HepG2 (cell line): ENCODE measurements around the gene VAV2.

Source experiments
- ATF7 ChIP-seq, 2 experiments: fragments of 450-650 bp in 1 of 2; sonication (generic) in 1 of 2; formaldehyde crosslinking in 1 of 2; IDR thresholded peaks; 2 replicates each; pipeline versions ENCODE4 v1.4.0 to v1.6.1; 2016 to 2020; ENCODE audit warnings: antibody characterized with exemption in 1 of 2, mild to moderate bottlenecking in 1 of 2, missing genetic modification reagents in 1 of 2
- DPF2 ChIP-seq: sonication (generic); formaldehyde crosslinking; IDR thresholded peaks from 2 replicates; pipeline ENCODE4 v1.4.0; 2020; ENCODE audit warnings: mild to moderate bottlenecking, low read depth, missing genetic modification reagents, borderline replicate concordance
- HCFC1 ChIP-seq: fragments of 150-350 bp; IDR thresholded peaks from 2 replicates; pipeline ENCODE4 v1.6.1; 2014; ENCODE audit warnings: low read depth, low read length
- HDAC2 ChIP-seq: sonication (generic); formaldehyde crosslinking; IDR thresholded peaks from 2 replicates; pipeline ENCODE4 v1.4.0; 2020; ENCODE audit warnings: missing genetic modification reagents
- HOXA7 ChIP-seq: sonication (generic); formaldehyde crosslinking; IDR thresholded peaks from 2 replicates; pipeline ENCODE4 v1.8.1; 2022; ENCODE audit warnings: mild to moderate bottlenecking, missing genetic modification reagents, moderate library complexity
- MIER2 ChIP-seq: IDR thresholded peaks from 2 replicates; pipeline ENCODE4 v1.6.1; 2016; ENCODE audit warnings: missing biosample characterization, missing genetic modification reagents
- PCBP2 ChIP-seq: fragments of 200-400 bp; formaldehyde crosslinking; optimal IDR thresholded peaks from 2 replicates; pipeline ENCODE3; 2018; ENCODE audit warnings: low read length, low read depth; ENCODE audit not compliant: poor library complexity, severe bottlenecking
- RAD21 ChIP-seq: fragments of 450-650 bp; formaldehyde crosslinking; IDR thresholded peaks from 2 replicates; pipeline ENCODE4 v1.5.0; 2020; ENCODE audit warnings: mild to moderate bottlenecking
- SRF ChIP-seq: IDR thresholded peaks from 2 replicates; pipeline ENCODE4 v1.6.1; 2011; ENCODE audit warnings: mild to moderate bottlenecking, low read depth, low read length, moderate library complexity
- STAT6 ChIP-seq: sonication (generic); formaldehyde crosslinking; IDR thresholded peaks from 2 replicates; pipeline ENCODE4 v1.4.0; 2020; ENCODE audit warnings: missing genetic modification reagents, mild to moderate bottlenecking, borderline replicate concordance
- TCF12 ChIP-seq, 2 experiments: fragments of 450-650 bp in 1 of 2; sonication (generic) in 1 of 2; formaldehyde crosslinking in 1 of 2; IDR thresholded peaks; 2 replicates each; pipeline versions ENCODE4 v1.6.1 to v1.8.0; 2017 to 2022; ENCODE audit warnings: antibody characterized with exemption in 1 of 2, mild to moderate bottlenecking in 1 of 2, missing genetic modification reagents in 1 of 2, moderate library complexity in 1 of 2
- ZNF121 ChIP-seq: sonication (generic); formaldehyde crosslinking; IDR thresholded peaks from 2 replicates; pipeline ENCODE4 v1.5.0; 2020; ENCODE audit warnings: mild to moderate bottlenecking, missing genetic modification reagents
- ZNF275 ChIP-seq: sonication (generic); formaldehyde crosslinking; IDR thresholded peaks from 2 replicates; pipeline ENCODE4 v1.8.0; 2022; ENCODE audit warnings: missing genetic modification reagents, mild to moderate bottlenecking, inconsistent platforms, borderline replicate concordance
- ZNF556 ChIP-seq: sonication (generic); formaldehyde crosslinking; IDR thresholded peaks from 2 replicates; pipeline ENCODE4 v1.4.0; 2020; ENCODE audit warnings: mild to moderate bottlenecking, missing genetic modification reagents, borderline replicate concordance

- no peak for TF ChIP-seq ATF7 (IDR thresholded peaks at IDR 0.05)
- TF ChIP-seq ATF7 (CRISPR knock-in tag; IDR thresholded peaks at IDR 0.05): no peak
- TF ChIP-seq DPF2: no peak
- TF ChIP-seq HDAC2 (CRISPR knock-in tag): no peak
- TF ChIP-seq MIER2 (CRISPR knock-in tag): no peak
- no peak for TF ChIP-seq SRF
- TF ChIP-seq TCF12 (IDR thresholded peaks at IDR 0.05): no peak
- no peak for TF ChIP-seq TCF12 (CRISPR knock-in tag; IDR thresholded peaks at IDR 0.05)
- no peak for TF ChIP-seq ZNF121
- no peak for TF ChIP-seq ZNF556 (CRISPR knock-in tag)
- no peak for TF ChIP-seq HOXA7 (CRISPR knock-in tag)
- TF ChIP-seq PCBP2: no peak
- TF ChIP-seq RAD21 (CRISPR knock-in tag): no peak
- no peak for TF ChIP-seq HCFC1
- no peak for TF ChIP-seq STAT6 (CRISPR knock-in tag)
- TF ChIP-seq ZNF275 (CRISPR knock-in tag): no peak
Observed at GRCh38 chr9:133785753-133786370, 206.3 kb downstream of the VAV2 start.
